Neural cell (in vitro differentiated cells): ENCODE results near the gene KIFAP3. TPM values are rescaled to one million over a fixed set of nuclear protein-coding genes. Genes with fewer than 3 reads are reported as not detected.

Experiments used
- H2AFZ ChIP-seq: fragments of 200-600, 300-800 bp; sonication (generic), shearing (Covaris generic); 2 replicates; pipeline ENCODE4 v1.6.0; 2014; ENCODE audit warnings: low read depth, mild to moderate bottlenecking, antibody characterized with exemption, low read length, moderate library complexity
- H3F3A ChIP-seq: fragments of 200-600 bp; shearing (Covaris generic); 2 replicates; pipeline ENCODE4 v1.6.1; 2016; ENCODE audit warnings: mild to moderate bottlenecking, moderate library complexity, mixed read lengths, antibody characterized with exemption, low read length; ENCODE audit not compliant: insufficient read depth, poor library complexity, severe bottlenecking
- H3K27ac ChIP-seq: fragments of 200-600, 300-800 bp; sonication (generic), shearing (Covaris generic); 2 replicates; pipeline ENCODE4 v1.5.1; 2014; ENCODE audit warnings: mild to moderate bottlenecking, low read length, moderate library complexity
- H3K27me3 ChIP-seq: fragments of 300-800, 200-600 bp; sonication (generic), shearing (Covaris generic); 2 replicates; pipeline ENCODE4 v1.6.0; 2014; ENCODE audit warnings: mild to moderate bottlenecking, low read depth, low read length, moderate library complexity; ENCODE audit not compliant: insufficient read depth
- H3K36me3 ChIP-seq: fragments of 300-800, 200-600 bp; sonication (generic), shearing (Covaris generic); 2 replicates; pipeline ENCODE4 v1.5.1; 2014; ENCODE audit warnings: mild to moderate bottlenecking, antibody characterized with exemption, low read length, moderate library complexity; ENCODE audit not compliant: insufficient read depth
- H3K4me2 ChIP-seq: fragments of 300-800, 200-600 bp; sonication (generic), shearing (Covaris generic); 2 replicates; pipeline ENCODE4 v1.6.0; 2014; ENCODE audit warnings: mild to moderate bottlenecking, low read length
- H3K4me3 ChIP-seq: fragments of 300-800, 200-600 bp; sonication (generic), shearing (Covaris generic); 2 replicates; pipeline ENCODE4 v1.5.1; 2014; ENCODE audit warnings: mild to moderate bottlenecking, low read length, moderate library complexity
- H3K79me2 ChIP-seq: fragments of 200-600 bp; shearing (Covaris generic); replicated peaks from 2 replicates; pipeline ENCODE4 v1.6.0; 2014; ENCODE audit warnings: mild to moderate bottlenecking, low read length, moderate library complexity; ENCODE audit not compliant: insufficient read depth
- H3K9ac ChIP-seq: fragments of 300-800, 200-600 bp; sonication (generic), shearing (Covaris generic); 2 replicates; pipeline ENCODE4 v1.6.1; 2016; ENCODE audit warnings: mild to moderate bottlenecking, low read length, mixed read lengths
- H3K9me2 ChIP-seq: fragments of 200-600 bp; shearing (Covaris generic); 2 replicates; pipeline ENCODE4 v1.6.1; 2016; ENCODE audit warnings: mild to moderate bottlenecking, low read length, mixed read lengths; ENCODE audit not compliant: insufficient read depth
- H3K9me3 ChIP-seq: fragments of 200-600, 300-800 bp; sonication (generic), shearing (Covaris generic); 2 replicates; pipeline ENCODE4 v1.6.1; 2016; ENCODE audit warnings: mild to moderate bottlenecking, mixed run types, low read length, moderate library complexity, mixed read lengths
- H4K20me1 ChIP-seq: fragments of 200-600 bp; shearing (Covaris generic); 2 replicates; pipeline ENCODE4 v1.6.1; 2016; ENCODE audit warnings: mild to moderate bottlenecking, mixed run types; ENCODE audit not compliant: insufficient read depth
- CTCF ChIP-seq: fragments of 450-650 bp; IDR thresholded peaks from 2 replicates; pipeline ENCODE4 v1.5.1; 2014; ENCODE audit warnings: antibody characterized with exemption, mild to moderate bottlenecking, moderate library complexity; ENCODE audit not compliant: poor library complexity, severe bottlenecking
- EP300 ChIP-seq: fragments of 450-650 bp; conservative IDR thresholded peaks from 2 replicates; pipeline ENCODE4 v1.6.1; 2014; ENCODE audit warnings: antibody characterized with exemption, mild to moderate bottlenecking, moderate library complexity; ENCODE audit not compliant: poor library complexity, severe bottlenecking
- EZH2 ChIP-seq: fragments of 200-600, 300-800 bp; shearing (Covaris generic), sonication (generic); IDR thresholded peaks from 2 replicates; pipeline ENCODE4 v1.6.1; 2014; ENCODE audit warnings: antibody characterized with exemption, low read length, borderline replicate concordance, mild to moderate bottlenecking; ENCODE audit not compliant: insufficient read depth, poor library complexity, severe bottlenecking
- MXI1 ChIP-seq: fragments of 450-650 bp; conservative IDR thresholded peaks from 2 replicates; pipeline ENCODE4 v1.6.1; 2014; ENCODE audit warnings: antibody characterized with exemption, mild to moderate bottlenecking; ENCODE audit not compliant: poor library complexity, severe bottlenecking
- POLR2AphosphoS5 ChIP-seq: IDR thresholded peaks from 2 replicates; pipeline ENCODE4 v1.6.1; 2012
- RAD21 ChIP-seq: fragments of 450-650 bp; conservative IDR thresholded peaks from 2 replicates; pipeline ENCODE4 v1.6.1; 2014; ENCODE audit warnings: antibody characterized with exemption, mild to moderate bottlenecking, moderate library complexity
- REST ChIP-seq: IDR thresholded peaks from 2 replicates; pipeline ENCODE4 v1.6.1; 2012; ENCODE audit warnings: borderline replicate concordance
- SMC3 ChIP-seq: fragments of 450-650 bp; conservative IDR thresholded peaks from 2 replicates; pipeline ENCODE4 v1.6.1; 2014; ENCODE audit warnings: antibody characterized with exemption, mild to moderate bottlenecking, moderate library complexity; ENCODE audit not compliant: poor library complexity
- TAF1 ChIP-seq: IDR thresholded peaks from 2 replicates; pipeline ENCODE4 v1.6.1; 2012; ENCODE audit warnings: low read depth
- polyA plus RNA-seq: library from polyadenylated mRNA; depleted of rRNA; stranded (reverse); fragments of >200 nt; gene quantifications from 2 replicates; pipeline ENCODE4 v1.2.3, GENCODE V29; 2014

Gene KIFAP3
- polyA plus RNA-seq, 1 donor from 2014 or later, result 256 TPM

DNA sequence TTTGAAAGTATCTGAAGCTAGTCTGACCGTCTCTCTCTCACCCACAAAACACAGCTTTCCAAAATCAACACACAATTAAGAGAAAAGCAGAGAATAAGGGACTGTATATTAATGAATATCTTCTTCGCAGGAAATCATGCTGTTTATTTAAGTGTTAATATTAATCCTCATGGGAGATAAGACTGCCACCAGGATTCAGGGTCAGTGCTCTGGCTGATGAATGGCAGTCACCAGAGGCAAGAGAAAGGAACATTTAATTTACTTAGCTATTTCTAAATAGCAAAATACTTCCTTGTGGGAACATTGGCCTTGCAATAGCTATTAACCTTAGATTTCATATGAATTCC, 183.0 kb downstream of the KIFAP3 start:
- Histone ChIP-seq H3K36me3 (no peaks in the 10 kb centered on the region), H3K79me2 (peaks cover 12% of the 10 kb centered on the region), H3K4me3 (no peak overlapping the region), H3K27me3 (no peaks in the 10 kb centered on the region), H3F3A (no peaks in the 10 kb centered on the region), H3K9me3 (no peaks in the 10 kb centered on the region), H2AFZ (no peak overlapping the region), H4K20me1 (no peaks in the 10 kb centered on the region), H3K9ac (no peak overlapping the region), H3K27ac (no peak overlapping the region), H3K4me2 (no peak overlapping the region), H3K9me2 (no peaks in the 10 kb centered on the region)
- TF ChIP-seq CTCF (no peak), POLR2AphosphoS5 (no peak), EZH2 (no peak), EP300 (no peak), REST (no peak), TAF1 (no peak), RAD21 (no peak), MXI1 (no peak), SMC3 (no peak)

- no peaks in the 10 kb centered on the region for H3K36me3 ChIP-seq
- no peaks in the 10 kb centered on the region for H4K20me1 ChIP-seq
- no peak overlapping the region for H3K9ac ChIP-seq
- no peaks in the 10 kb centered on the region for H3K9me2 ChIP-seq
- H3F3A ChIP-seq, result no peaks in the 10 kb centered on the region
- H3K27me3 ChIP-seq, result no peaks in the 10 kb centered on the region
- no peaks in the 10 kb centered on the region for H3K9me3 ChIP-seq
- H3K4me3 ChIP-seq, result no peak overlapping the region
- no peak overlapping the region for H3K27ac ChIP-seq
- no peak overlapping the region for H3K4me2 ChIP-seq
- H2AFZ ChIP-seq, result no peak overlapping the region
- no peak for TF ChIP-seq RAD21
- no peak for TF ChIP-seq TAF1
- no peak for TF ChIP-seq CTCF
- TF ChIP-seq REST, result no peak
- no peak for TF ChIP-seq SMC3
- no peak for TF ChIP-seq MXI1
- no peak for TF ChIP-seq EZH2
- no peak for TF ChIP-seq EP300
- no peak for TF ChIP-seq POLR2AphosphoS5
- H3K79me2 ChIP-seq, result peaks cover 12% of the 10 kb centered on the region
These were observed 183.5 kb downstream of the KIFAP3 start for GRCh38 chr1:169890761-169891538.
